ENCODE measurements around the gene LLGL1. TPM values are rescaled to one million over a fixed set of nuclear protein-coding genes. Genes with fewer than 3 reads are reported as not detected.
A peak's percentile ranks its signal among the peaks of the same experiment; 100 is the strongest.

LLGL1 gene
- total and polyA plus RNA-seq, 2 donors (not counting 3 experiments of a cell fraction or from before 2014, with no cell fraction given), result 34.9 to 47.1 TPM

GRCh38 chr17:18257982-18258355, 32.5 kb downstream of the LLGL1 start:
- Histone ChIP-seq H3K4me2 (ENCODE audit: insufficient read depth, low read length) (peak overlapping the region; percentile 26), H3K9me3 (replicated peaks; ENCODE audit: control insufficient read depth, insufficient read depth, low read length) (no peaks in the 10 kb centered on the region), H3K9ac (replicated peaks; ENCODE audit: extremely low read depth, insufficient read depth, low read length) (peak overlapping the region; percentile 82), H2AFZ (ENCODE audit: low read depth, low read length) (peak overlapping the region; percentile 86), H3K9me1 (replicated peaks; ENCODE audit: control insufficient read depth, extremely low read depth, insufficient read depth, low read length) (no peaks in the 10 kb centered on the region), H3K4me1 (ENCODE audit: control insufficient read depth, extremely low read depth, insufficient read depth, low read length) (peaks cover 14% of the 10 kb centered on the region), H3K27ac (ENCODE audit: insufficient read depth, low read depth, low read length) (peak overlapping the region; percentile 85), H4K20me1 (replicated peaks; ENCODE audit: control insufficient read depth, extremely low read depth, insufficient read depth, low read length) (no peaks in the 10 kb centered on the region), H3K27me3 (ENCODE audit: control insufficient read depth in 2 of 2, insufficient read depth in 2 of 2, low read length in 2 of 2) (no peaks in the 10 kb centered on the region), H3K79me2 (ENCODE audit: control insufficient read depth, insufficient read depth, low read length) (peaks cover 23% of the 10 kb centered on the region), H3K36me3 (ENCODE audit: control insufficient read depth in 2 of 2, extremely low read depth in 1 of 2, insufficient read depth in 2 of 2, low read length in 2 of 2) (peaks cover 4 to 34% of the 10 kb centered on the region in 2 experiments), H3K4me3 (replicated peaks in 1 of 3; ENCODE audit: insufficient read depth in 1 of 3, low read depth in 1 of 3, low read length in 3 of 3) (peak overlapping the region; percentile 66 to 84 (median 82))
- DNase-seq (ENCODE audit: low read depth, low spot score), result peak; percentile 65
- POLR2A ChIA-PET, result no interaction called here
- TF ChIP-seq GATA2 (IDR thresholded peaks at IDR 0.05; ENCODE audit: insufficient read depth, insufficient read length, low read depth, low read length) (no peak), EZH2 (IDR thresholded peaks at IDR 0.05; ENCODE audit: borderline replicate concordance, low read depth, low read length, severe bottlenecking) (no peak), POLR2AphosphoS5 (IDR thresholded peaks at IDR 0.05; ENCODE audit: insufficient read depth, low read depth, low read length) (peak; percentile 24), FOS (IDR thresholded peaks at IDR 0.05; ENCODE audit: borderline replicate concordance, insufficient read depth, low read length) (no peak), POLR2A (IDR thresholded peaks at IDR 0.05; ENCODE audit: low read depth, low read length) (no peak), JUN (IDR thresholded peaks at IDR 0.05; ENCODE audit: borderline replicate concordance, insufficient read depth, insufficient read length, low read depth) (no peak), MYC (IDR thresholded peaks at IDR 0.05; ENCODE audit: low read depth, low read length) (no peak)
- TF ChIP-seq, protein P1, sequence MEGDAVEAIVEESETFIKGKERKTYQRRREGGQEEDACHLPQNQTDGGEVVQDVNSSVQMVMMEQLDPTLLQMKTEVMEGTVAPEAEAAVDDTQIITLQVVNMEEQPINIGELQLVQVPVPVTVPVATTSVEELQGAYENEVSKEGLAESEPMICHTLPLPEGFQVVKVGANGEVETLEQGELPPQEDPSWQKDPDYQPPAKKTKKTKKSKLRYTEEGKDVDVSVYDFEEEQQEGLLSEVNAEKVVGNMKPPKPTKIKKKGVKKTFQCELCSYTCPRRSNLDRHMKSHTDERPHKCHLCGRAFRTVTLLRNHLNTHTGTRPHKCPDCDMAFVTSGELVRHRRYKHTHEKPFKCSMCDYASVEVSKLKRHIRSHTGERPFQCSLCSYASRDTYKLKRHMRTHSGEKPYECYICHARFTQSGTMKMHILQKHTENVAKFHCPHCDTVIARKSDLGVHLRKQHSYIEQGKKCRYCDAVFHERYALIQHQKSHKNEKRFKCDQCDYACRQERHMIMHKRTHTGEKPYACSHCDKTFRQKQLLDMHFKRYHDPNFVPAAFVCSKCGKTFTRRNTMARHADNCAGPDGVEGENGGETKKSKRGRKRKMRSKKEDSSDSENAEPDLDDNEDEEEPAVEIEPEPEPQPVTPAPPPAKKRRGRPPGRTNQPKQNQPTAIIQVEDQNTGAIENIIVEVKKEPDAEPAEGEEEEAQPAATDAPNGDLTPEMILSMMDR (IDR thresholded peaks at IDR 0.05; ENCODE audit: extremely low read depth in 1 of 2, insufficient read depth in 1 of 2, low read depth in 1 of 2, low read length in 2 of 2), result no peak
- intact Hi-C loops (cut with micrococcal nuclease), result no loop called here
- no peak for FAIRE-seq
- no TSS peak for BruUV-seq (replicated peaks)
- CTCF ChIA-PET, result interaction anchor here (2.5 kb wide), 1 partner anchor 10 kb away, joined by 12 read pairs; no protein-coding TSS in a partner anchor
- dilution Hi-C loops (cut with MboI; ENCODE audit: extremely low pct_ligation_motif_present, low sequenced_read_pairs), result no loop called here
